Activated gamma-delta T cell (primary cell): ENCODE results near the gene ANO10.
"Not testable (repeated sequence)": the region's sequence is repeated elsewhere in the genome, so short reads cannot be mapped to it uniquely, and the experiment has no call there.

ENCODE experiments used
- DNase-seq: peaks from one replicate; lab custom pipeline; 2025; lab: John Stamatoyannopoulos, UW

Gene ANO10

GRCh38 chr3:43629257-43629656, 7.4 kb upstream of the ANO10 start:
- DNase-seq: no peak

- no peak for DNase-seq
Observed at GRCh38 chr3:43627360-43627759, 5.5 kb upstream of the ANO10 start.

- DNase-seq: no peak
Observed at GRCh38 chr3:43624619-43625305, 3.0 kb upstream of the ANO10 start.

GRCh38 chr3:43620831-43621655, 768 bp downstream of the ANO10 start:
- no peak for DNase-seq

DNA sequence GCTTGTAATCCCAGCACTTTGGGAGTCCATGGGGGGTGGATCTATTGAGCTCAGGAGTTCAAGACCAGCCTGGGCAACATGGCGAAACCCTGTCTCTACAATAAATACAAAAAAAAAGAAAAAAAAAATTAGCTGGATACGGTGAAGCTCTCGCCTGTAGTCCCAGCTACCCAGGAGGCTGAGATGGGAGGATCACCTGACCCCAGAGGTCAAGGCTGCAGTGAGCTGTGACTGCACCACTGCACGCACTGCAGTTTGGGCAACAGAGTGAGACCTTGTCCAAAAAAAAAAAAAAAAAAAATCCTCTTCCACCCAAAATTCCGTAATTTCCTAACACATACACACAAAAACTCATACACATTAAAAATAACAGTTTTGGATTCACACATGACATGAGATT, 2.2 kb downstream of the ANO10 start:
- no peak for DNase-seq

- no peak for DNase-seq
Observed at GRCh38 chr3:43618142-43618541, 3.7 kb downstream of the ANO10 start.

- no peak for DNase-seq
Observed at GRCh38 chr3:43616034-43616433, 5.8 kb downstream of the ANO10 start.

- no peak for DNase-seq
Observed at GRCh38 chr3:43615133-43615532, 6.7 kb downstream of the ANO10 start.

DNA sequence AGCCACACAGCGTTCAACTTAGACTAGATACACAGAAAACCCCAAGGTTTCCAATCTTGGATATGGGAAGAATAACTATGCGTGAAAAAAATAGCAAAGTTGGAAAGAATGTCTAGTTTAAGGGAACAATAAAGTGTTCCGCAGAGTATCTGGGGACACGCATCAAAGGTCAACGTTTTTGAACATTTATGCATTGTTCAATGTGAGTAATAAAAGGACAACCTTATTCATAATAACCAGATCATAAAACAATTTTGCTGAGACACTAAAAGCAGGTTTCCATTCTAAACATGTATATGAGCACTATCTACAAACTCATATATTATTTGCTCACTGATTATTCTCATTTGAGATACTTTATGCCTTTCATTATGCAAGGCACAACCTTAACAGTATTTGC, 7.8 kb downstream of the ANO10 start:
- no peak for DNase-seq

DNA sequence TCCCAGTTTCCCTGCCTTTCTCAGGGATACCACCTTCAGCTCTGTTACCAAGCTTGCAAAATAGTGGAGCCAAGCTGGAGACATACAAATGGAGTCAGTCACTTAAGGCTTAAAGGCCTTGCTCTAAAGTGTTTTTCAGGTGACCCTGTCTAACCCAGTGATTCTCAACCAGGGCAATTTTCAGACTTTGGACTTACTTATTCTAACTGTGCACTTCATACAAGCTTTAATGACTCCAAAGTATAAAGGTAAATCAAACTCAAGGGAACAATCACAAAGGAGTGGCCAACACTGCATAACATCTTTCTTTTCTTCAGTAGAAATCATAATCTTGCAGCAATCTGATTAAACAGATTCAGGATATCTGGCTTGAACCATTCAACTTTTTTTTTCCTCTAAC, 9.4 kb downstream of the ANO10 start:
- DNase-seq: no peak

- DNase-seq: no peak
Observed at GRCh38 chr3:43609406-43609805, 12.4 kb downstream of the ANO10 start.

- no peak for DNase-seq
Observed at GRCh38 chr3:43608751-43609150, 13.1 kb downstream of the ANO10 start.

DNA sequence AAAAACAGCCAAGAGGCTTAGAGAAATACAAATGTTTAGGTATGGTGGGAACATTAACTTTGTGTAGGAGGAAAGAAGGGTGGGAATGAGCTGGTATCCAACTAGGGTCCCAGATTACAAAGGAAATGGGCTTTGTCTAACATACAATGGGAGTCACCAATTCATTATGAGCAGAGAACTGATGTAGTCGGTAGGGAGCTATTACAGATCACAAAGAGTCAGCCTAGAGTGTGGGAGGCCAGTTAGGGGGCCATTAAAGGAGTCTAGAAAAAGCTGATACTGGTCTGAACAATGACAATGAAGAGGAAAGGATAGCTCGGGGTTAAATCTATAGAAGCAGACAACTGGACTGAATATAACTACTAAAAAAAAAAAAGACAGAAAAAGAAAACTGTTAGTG, 15.5 kb downstream of the ANO10 start:
- DNase-seq: no peak

- DNase-seq: not testable (repeated sequence)
Observed at GRCh38 chr3:43599959-43600358, 21.9 kb downstream of the ANO10 start.

DNA sequence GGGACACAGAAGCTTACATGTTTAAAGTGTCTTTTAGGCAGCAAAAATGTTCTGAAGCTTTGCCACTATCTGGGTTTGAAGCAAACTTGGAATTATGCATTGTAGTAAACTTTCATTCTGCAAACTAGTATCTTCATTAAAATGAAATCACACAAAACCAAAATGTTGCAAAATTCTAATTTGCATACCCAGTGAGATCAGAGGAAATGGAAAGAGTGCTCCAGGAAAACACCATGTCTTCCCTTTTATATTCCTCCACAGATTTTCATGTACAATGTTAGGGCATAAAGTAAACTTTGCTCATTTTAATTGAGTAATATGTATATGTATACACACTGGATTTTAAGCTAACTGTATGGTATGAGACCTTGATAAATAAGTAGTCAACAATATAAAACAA, 23.9 kb downstream of the ANO10 start:
- DNase-seq: no peak

- DNase-seq: not testable (repeated sequence)
Observed at GRCh38 chr3:43596178-43596577, 25.6 kb downstream of the ANO10 start.

- not testable (repeated sequence) for DNase-seq
Observed at GRCh38 chr3:43595280-43595679, 26.5 kb downstream of the ANO10 start.

DNA sequence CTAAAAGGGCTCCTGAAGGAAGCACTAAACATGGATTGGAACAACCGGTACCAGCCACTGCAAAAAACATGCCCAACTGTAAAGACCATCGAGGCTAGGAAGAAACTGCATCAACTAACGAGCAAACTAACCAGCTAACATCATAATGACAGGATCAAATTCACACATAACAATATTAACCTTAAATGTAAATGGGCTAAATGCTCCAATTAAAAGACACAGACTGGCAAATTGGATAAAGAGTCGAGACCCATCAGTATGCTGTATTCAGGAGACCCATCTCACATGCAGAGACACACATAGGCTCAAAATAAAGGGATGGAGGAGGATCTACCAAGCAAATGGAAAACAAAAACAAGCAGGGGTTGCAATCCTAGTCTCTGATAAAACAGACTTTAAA, 28.2 kb downstream of the ANO10 start:
- DNase-seq: not testable (repeated sequence)

DNA sequence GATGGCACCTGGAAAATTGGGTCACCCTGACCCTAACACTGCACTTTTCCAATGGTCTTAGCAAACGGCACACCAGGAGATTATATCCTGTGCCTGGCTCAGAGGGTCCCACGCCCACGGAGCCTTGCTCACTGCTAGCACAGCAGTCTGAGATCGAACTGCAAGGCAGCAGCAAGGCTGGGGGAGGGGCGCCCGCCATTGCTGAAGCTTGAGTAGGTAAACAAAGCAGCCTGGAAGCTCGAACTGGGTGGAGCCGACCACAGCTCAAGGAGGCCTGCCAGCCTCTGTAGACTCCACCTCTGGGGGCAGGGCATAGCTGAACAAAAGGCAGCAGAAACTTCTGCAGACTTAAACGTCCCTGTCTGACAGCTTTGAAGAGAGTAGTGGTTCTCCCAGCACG, 29.9 kb downstream of the ANO10 start:
- DNase-seq: not testable (repeated sequence)

DNA sequence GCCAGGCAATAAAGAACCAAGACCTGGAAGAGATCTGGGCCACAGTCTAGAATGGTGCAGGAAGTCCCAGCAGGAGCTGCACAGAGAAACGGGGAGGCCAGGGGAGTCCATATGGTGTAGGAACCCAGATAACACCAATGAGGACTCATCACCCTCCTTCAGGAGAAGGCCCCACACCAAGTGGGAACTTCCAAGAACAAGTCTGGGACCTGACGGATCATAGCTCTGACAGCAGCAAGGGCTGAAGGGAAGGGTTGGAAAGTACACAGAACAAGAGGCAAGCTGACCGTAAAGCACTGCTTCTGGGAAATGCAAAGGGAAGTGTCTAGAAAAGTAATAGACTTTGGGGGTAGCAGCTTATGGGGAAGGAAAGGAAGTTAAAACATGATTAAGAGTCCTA, 34.5 kb downstream of the ANO10 start:
- DNase-seq: no peak

DNA sequence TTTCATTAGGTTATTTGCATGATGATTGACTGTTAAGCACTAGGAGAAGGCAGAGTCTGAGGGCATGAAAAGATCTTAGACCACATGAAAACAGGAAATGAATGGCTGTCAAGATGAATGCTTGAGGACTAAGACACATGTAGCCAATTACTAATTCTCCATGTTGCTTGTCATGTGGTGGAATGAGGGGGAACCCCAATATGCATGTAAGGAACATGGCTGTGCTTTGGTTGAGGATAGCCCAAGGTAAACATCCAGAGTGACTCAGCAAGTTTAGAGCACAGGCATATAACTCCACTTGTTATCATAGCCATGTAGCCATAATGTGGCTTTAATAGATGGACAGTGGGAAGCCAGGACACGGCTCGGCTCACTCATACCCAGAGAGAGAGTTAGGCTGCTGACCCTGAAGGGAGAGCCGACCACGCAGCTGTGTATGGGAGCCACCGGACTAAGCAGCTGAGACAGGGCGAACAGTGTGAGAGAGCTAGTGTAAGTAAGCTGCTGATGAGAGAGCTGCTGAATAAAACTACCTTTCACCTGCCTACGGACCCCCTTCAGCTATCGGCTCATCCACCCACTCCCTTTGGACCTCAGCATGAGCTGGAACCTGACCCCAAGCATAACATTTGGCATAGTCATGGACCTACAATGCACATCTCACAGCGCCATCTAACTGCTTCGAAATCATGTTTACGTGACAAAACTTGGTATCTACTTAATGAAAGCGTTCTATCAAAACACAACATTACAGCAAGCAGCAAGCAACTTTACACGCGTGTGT, 37.6 kb downstream of the ANO10 start:
- no peak for DNase-seq

DNA sequence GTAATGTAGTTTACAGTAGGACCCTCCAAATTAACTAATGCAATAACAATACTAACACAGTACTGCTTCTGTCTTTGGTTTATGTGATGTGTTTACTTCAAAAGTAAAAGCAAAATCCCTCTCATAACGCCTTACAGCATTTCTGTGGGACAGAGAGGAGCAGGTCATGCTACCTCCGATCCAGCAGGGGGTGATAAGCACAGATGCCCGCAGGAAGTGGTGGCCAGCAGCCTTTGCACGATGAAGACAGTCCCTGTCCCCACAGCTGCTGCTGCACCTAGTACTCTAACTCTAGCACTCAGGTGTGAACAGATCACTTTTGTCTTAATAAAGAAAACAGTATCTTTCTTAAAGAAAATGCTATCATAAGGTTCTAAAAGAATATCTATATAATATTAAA, 38.3 kb downstream of the ANO10 start:
- no peak for DNase-seq

DNA sequence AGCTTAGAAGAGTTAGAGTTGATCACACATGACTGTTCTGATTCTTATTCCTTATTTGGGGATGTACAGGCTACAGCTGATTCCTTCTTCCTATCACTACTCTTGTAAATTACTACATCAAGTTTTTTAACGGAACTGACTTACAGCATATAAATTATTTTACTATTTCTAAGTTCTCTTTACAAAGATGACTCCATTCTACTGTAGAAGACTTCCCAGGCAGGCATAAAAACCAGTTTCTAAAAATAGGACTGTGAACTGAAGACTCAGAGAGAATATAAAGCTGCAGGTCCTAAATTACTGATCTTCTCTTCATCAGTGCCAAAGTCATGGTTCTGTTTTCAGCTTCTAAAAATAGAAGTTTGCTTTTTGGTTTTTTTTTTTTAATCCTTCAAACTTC, 38.9 kb downstream of the ANO10 start:
- DNase-seq: no peak
